Astrocyte of the spinal cord (primary cell): Measurements from ENCODE around the gene B3GNT3.

Experiments
- DNase-seq: peaks from one replicate; pipeline ENCODE4 v3.0.0; 2011; ENCODE audit warnings: low read depth, low spot score
- H3K4me3 ChIP-seq: 2 replicates; pipeline ENCODE4 v1.5.1; 2011; ENCODE audit warnings: low read depth, mild to moderate bottlenecking, low read length, moderate library complexity
- CTCF ChIP-seq: IDR thresholded peaks from 2 replicates; pipeline ENCODE4 v1.5.1; 2012; ENCODE audit warnings: low read depth, mild to moderate bottlenecking, low read length, inconsistent platforms
- in situ Hi-C: cut with HindIII; loops from 2 replicates; pipeline ENCODE4 v1.10.0; 2017; ENCODE audit warnings: low sequenced_read_pairs

Gene B3GNT3

DNA sequence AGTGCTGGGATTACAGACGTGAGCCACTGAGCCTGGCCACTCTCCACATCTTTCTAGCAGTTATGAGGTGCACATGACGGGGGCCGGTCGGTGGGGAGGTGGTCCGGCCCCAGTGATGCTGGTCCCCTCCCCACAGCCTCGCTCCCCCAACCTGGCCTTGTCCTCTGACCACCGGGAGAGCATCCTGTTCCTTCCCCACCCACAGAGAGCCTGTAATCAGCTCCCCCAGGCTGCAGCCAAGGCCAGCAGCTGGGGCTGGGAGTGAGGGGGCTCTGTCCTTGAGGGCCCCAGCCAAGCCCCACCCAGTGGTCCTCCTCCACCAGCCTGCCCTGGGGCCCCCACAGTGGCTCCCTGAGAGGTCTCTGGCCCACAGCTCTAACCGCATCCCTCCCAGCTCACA lies 29.4 kb downstream of the B3GNT3 start:
- in situ Hi-C loops = no loop called here
- H3K4me3 ChIP-seq = no peak overlapping the region
- DNase-seq = no peak
- no peak for TF ChIP-seq CTCF

- H3K4me3 ChIP-seq = no peak overlapping the region
- no peak for DNase-seq
- in situ Hi-C loops = no loop called here
- TF ChIP-seq CTCF = no peak
Observed at GRCh38 chr19:17826508-17827056, 31.6 kb downstream of the B3GNT3 start.

DNA sequence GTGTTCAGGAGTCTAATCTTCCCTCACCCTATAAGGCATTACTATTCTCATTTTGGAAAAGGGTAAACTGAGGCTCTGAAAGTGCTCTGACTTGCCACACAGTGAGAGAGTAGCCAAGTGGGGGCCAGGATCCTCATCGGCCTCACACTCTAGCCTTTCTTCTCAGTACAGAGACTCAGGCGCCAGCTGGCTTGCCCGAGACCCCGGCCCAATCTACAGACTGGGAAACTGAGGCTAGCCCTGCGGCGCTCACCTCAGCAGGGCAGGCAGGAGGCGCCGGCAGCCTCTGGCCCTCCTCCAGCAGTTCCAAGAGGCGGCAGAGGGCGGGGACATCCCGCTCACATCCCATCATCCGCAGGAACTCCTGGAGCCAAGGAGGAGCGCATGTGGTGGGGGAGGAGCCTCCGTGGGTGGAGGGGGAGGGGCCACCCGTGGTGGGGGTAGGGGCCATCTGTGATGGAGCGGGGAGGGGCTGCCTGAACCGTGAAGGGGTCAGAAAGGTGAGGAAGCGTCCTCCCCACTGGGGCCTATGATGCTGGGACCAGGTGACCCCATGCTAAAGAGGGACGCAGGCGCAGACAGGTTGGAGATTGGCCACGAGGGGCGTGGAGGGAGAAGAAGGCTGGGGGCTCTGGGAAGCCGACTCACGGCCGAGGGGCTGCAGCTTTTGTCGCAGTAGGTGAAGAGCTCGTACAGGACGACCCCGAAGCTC lies 35.1 kb downstream of the B3GNT3 start:
- in situ Hi-C loops = no loop called here
- DNase-seq = peak; percentile 13
- no peak for TF ChIP-seq CTCF
- H3K4me3 ChIP-seq = peak overlapping the region; percentile 2

DNA sequence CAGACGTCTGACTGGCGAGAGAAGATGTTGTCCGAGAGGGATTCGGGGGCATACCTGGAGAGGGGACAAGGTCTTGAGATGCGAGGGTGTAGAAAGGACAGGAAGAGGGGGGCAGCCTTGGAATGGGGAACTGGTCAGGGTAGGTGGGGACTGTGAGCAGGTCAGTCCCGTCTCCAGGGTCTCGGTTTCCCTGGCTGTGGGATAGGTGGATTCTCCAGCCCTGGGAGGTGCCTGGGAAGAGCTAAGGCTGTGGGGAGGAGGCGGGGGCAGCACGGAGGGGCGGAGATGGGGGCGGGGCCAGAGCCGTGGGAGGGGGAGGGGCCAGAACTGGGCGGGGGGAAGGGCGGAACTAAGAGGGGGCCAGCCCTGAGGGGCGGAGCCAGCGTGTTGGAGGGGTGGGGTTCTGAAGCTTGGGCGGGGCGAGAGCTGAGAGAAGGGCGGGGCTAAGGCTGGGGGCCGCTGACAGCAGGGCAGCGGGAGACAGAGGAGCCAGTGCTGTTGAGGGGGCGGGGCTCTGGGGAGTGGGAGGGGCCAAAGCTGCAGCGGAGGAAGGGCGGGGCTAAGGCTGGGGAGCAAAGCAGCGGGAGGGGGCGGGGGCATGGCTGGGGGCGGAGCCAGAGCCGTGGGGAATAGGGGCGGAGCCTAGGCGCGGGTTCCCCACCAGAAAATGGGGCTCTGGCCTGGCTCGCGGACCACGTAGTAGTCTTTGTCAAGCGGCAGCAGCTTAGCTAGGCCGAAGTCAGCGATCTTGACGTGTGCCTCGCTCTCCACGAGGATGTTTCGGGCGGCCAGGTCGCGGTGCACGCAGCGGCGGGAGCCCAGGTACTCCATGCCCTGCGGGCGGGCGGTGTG lies 35.9 kb downstream of the B3GNT3 start:
- no peak for TF ChIP-seq CTCF
- peak; percentile 69 for DNase-seq
- in situ Hi-C loops = no loop called here
- H3K4me3 ChIP-seq = peak overlapping the region; percentile 2

DNA sequence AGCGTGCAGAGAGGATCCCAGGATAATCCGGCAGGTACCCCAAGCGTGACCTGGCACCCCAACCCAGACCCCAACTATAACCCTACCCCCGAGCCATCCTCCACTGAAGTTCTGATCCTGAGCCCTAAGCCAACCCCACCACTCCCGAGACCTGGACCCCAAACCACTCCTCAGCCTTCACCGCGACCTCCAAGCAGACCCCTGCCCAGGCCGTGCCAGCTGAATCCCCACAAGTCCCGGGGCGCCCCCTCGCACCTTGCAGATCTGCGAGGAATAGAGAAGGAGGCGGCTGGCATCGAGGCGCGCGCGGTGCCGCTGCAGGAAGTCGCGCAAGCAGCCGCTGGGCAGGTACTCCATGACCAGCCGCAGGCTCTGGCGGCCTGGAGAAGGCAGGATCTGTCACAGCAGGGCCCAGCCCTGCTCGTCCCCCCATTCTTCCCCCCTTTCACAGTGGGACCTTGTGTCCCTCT lies 36.5 kb downstream of the B3GNT3 start:
- TF ChIP-seq CTCF = no peak
- DNase-seq = no peak
- H3K4me3 ChIP-seq = no peak overlapping the region
- in situ Hi-C loops = no loop called here

- no peak for DNase-seq
- TF ChIP-seq CTCF = no peak
- in situ Hi-C loops = no loop called here
- no peak overlapping the region for H3K4me3 ChIP-seq
Observed at GRCh38 chr19:17832443-17833208, 37.7 kb downstream of the B3GNT3 start.
